PFSK-1 (cell line): ENCODE results near the gene FRAT1.

Source experiments
- FOXP2 ChIP-seq: optimal IDR thresholded peaks from 2 replicates; pipeline ENCODE3; 2011; ENCODE audit warnings: borderline replicate concordance, control low read depth, inconsistent platforms; ENCODE audit not compliant: insufficient read depth; ENCODE audit errors: extremely low read length, extremely low read depth
- POLR2AphosphoS5 ChIP-seq: IDR thresholded peaks from 2 replicates; pipeline ENCODE4 v1.6.1; 2012; ENCODE audit warnings: low read depth, mild to moderate bottlenecking, control low read depth, low read length, moderate library complexity
- SIN3A ChIP-seq: IDR thresholded peaks from 2 replicates; pipeline ENCODE4 v1.6.1; 2012; ENCODE audit warnings: mild to moderate bottlenecking, low read length, moderate library complexity, borderline replicate concordance; ENCODE audit not compliant: insufficient read depth
- TAF1 ChIP-seq: IDR thresholded peaks from 2 replicates; pipeline ENCODE4 v1.6.1; 2012; ENCODE audit warnings: low read length, control low read depth, borderline replicate concordance; ENCODE audit not compliant: insufficient read depth
- TF ChIP-seq, protein P1 (sequence below), 2 experiments: IDR thresholded peaks; 2 replicates each; pipeline versions ENCODE4 v1.6.1 to v1.8.0; 2011 to 2012; ENCODE audit warnings: low read depth in 2 of 2, low read length in 2 of 2, control low read depth in 1 of 2, inconsistent platforms in 1 of 2, mild to moderate bottlenecking in 1 of 2, moderate library complexity in 1 of 2; ENCODE audit not compliant: insufficient read depth in 1 of 2

The FRAT1 gene

DNA sequence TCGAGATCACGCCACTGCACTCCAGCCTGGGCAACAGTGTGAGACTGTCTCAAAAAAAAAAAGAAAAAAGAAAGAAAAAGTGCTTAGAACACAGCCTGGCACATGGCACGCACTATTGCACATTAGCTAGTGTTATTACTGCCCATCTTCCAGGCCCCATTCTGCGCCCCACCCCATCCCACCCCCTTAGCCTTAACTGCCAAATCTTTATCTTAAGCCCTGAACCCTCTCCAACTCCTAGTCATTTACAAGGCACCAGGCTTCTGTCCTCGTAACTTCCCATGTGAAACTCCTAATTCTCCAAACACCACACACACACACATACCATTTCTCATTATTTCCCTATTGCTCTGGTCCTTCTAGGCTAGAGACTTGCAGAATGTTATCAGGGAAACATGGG, 10.7 kb downstream of the FRAT1 start:
- no peak for TF ChIP-seq POLR2AphosphoS5
- no peak for TF ChIP-seq FOXP2
- no peak for TF ChIP-seq SIN3A
- TF ChIP-seq, protein P1, sequence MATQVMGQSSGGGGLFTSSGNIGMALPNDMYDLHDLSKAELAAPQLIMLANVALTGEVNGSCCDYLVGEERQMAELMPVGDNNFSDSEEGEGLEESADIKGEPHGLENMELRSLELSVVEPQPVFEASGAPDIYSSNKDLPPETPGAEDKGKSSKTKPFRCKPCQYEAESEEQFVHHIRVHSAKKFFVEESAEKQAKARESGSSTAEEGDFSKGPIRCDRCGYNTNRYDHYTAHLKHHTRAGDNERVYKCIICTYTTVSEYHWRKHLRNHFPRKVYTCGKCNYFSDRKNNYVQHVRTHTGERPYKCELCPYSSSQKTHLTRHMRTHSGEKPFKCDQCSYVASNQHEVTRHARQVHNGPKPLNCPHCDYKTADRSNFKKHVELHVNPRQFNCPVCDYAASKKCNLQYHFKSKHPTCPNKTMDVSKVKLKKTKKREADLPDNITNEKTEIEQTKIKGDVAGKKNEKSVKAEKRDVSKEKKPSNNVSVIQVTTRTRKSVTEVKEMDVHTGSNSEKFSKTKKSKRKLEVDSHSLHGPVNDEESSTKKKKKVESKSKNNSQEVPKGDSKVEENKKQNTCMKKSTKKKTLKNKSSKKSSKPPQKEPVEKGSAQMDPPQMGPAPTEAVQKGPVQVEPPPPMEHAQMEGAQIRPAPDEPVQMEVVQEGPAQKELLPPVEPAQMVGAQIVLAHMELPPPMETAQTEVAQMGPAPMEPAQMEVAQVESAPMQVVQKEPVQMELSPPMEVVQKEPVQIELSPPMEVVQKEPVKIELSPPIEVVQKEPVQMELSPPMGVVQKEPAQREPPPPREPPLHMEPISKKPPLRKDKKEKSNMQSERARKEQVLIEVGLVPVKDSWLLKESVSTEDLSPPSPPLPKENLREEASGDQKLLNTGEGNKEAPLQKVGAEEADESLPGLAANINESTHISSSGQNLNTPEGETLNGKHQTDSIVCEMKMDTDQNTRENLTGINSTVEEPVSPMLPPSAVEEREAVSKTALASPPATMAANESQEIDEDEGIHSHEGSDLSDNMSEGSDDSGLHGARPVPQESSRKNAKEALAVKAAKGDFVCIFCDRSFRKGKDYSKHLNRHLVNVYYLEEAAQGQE (IDR thresholded peaks at IDR 0.05; ENCODE audit: insufficient read depth in 1 of 2, low read depth in 2 of 2, low read length in 2 of 2): no peak
- no peak for TF ChIP-seq TAF1

DNA sequence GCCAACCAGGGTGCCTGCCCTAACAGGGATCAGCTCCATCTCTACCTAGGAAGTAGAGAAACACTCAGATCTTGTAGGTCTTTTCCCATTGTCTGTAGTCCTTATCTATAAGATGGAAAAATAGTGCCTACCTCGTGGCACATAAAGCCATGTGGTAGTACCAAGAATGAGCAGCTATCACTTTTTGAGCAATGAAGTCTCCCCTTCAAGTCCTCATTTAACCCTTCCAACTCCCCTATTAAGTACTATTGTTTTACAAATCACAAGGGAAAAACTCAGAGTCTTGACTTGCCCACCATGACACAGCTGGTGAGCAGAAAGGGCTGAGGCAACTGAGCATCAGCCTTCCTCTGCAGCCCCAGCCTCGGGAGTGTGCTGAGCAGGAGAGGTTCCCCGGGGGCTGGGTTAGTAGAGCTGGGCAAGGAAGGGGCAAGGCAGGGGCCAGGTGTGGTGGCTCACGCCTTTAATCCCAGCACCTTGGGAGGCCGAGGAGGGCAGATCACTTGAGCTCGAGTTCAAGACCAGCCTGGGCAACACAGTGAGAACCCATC, 12.2 kb downstream of the FRAT1 start:
- TF ChIP-seq SIN3A (no peak), TAF1 (no peak), FOXP2 (no peak), POLR2AphosphoS5 (no peak)
- TF ChIP-seq, protein P1 (IDR thresholded peaks at IDR 0.05; ENCODE audit: insufficient read depth in 1 of 2, low read depth in 2 of 2, low read length in 2 of 2): no peak

DNA sequence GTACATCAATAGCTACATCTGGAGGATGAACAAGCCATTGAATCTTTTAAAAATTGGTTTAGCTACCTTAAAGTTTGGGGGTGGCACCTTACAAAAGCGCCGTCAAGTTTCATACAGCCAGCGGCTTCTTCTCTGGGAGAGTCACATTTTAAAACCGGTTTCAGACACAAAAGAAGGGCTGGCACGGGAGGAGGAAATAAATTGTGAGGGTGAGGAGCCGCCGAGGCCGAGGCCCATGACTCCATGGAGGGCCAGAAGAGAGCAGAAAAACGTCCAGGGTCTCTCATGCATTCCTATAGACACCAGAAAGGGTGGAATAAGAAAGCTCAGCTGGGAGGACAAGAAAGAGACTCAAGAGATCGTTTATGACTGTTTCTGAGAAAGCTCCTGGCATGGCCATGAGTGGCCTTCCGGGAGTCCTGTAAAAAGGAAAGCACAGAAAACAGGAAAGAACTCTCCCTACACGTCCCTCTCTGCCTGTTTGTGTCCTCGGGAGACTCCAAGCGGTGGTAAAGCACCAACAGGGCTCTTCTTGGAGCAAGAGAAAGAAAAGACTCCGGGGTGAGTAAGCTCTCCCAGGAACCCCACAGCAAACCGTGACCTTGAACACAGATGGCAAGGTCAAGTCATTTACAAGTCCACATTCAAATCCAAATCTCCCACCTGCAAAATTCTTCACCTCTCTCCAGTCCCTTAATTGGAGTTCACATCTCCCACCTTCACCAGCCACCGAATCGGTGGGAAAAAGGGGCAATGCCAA, 13.7 kb downstream of the FRAT1 start:
- no peak for TF ChIP-seq POLR2AphosphoS5
- no peak for TF ChIP-seq FOXP2
- TF ChIP-seq, protein P1 (IDR thresholded peaks at IDR 0.05; ENCODE audit: insufficient read depth in 1 of 2, low read depth in 2 of 2, low read length in 2 of 2): no peak
- peak; percentile 18; the same call in 1 of the 2 replicates for TF ChIP-seq TAF1
- no peak for TF ChIP-seq SIN3A

DNA sequence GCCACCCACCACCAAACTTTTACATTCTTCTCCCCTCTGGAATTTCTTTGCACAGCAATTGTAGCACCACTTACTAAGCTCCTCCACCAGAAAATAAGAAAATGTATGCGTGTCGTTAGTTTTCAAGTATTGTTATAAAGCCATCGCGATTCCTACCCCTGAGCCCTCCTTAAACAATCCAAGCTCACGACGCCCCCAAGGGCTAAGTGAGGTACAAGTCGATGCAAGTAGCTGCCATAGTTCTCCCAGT, 14.2 kb downstream of the FRAT1 start:
- TF ChIP-seq TAF1 (no peak), FOXP2 (no peak), POLR2AphosphoS5 (no peak), SIN3A (no peak)
- TF ChIP-seq, protein P1 (IDR thresholded peaks at IDR 0.05; ENCODE audit: insufficient read depth in 1 of 2, low read depth in 2 of 2, low read length in 2 of 2): no peak
